ENCODE results near the gene HOXD4.

HOXD4 gene

GRCh38 chr2:176170602-176171305, 19.4 kb downstream of the HOXD4 start:
- TF ChIP-seq CTCF (IDR thresholded peaks at IDR 0.05; ENCODE audit: low read depth, low read length, missing control alignments): no peak
- in situ Hi-C loops (cut with HindIII; ENCODE audit: low sequenced_read_pairs): no loop called here
- no peak overlapping the region for H3K4me3 ChIP-seq (ENCODE audit: low read depth, low read length)
- DNase-seq (ENCODE audit: low read depth): no peak

- TF ChIP-seq CTCF (IDR thresholded peaks at IDR 0.05; ENCODE audit: low read depth, low read length, missing control alignments): no peak
- DNase-seq (ENCODE audit: low read depth): no peak
- no peak overlapping the region for H3K4me3 ChIP-seq (ENCODE audit: low read depth, low read length)
- in situ Hi-C loops (cut with HindIII; ENCODE audit: low sequenced_read_pairs): no loop called here
Observed at GRCh38 chr2:176171351-176172006, 20.1 kb downstream of the HOXD4 start.

- H3K4me3 ChIP-seq (ENCODE audit: low read depth, low read length): no peak overlapping the region
- no peak for DNase-seq (ENCODE audit: low read depth)
- TF ChIP-seq CTCF (IDR thresholded peaks at IDR 0.05; ENCODE audit: low read depth, low read length, missing control alignments): no peak
- in situ Hi-C loops (cut with HindIII; ENCODE audit: low sequenced_read_pairs): no loop called here
Observed at GRCh38 chr2:176172007-176172894, 20.9 kb downstream of the HOXD4 start.

GRCh38 chr2:176172895-176173566, 21.7 kb downstream of the HOXD4 start:
- no peak for TF ChIP-seq CTCF (IDR thresholded peaks at IDR 0.05; ENCODE audit: low read depth, low read length, missing control alignments)
- in situ Hi-C loops (cut with HindIII; ENCODE audit: low sequenced_read_pairs): no loop called here
- no peak overlapping the region for H3K4me3 ChIP-seq (ENCODE audit: low read depth, low read length)

GRCh38 chr2:176173567-176174381, 22.4 kb downstream of the HOXD4 start:
- no peak for DNase-seq (ENCODE audit: low read depth)
- in situ Hi-C loops (cut with HindIII; ENCODE audit: low sequenced_read_pairs): no loop called here
- no peak for TF ChIP-seq CTCF (IDR thresholded peaks at IDR 0.05; ENCODE audit: low read depth, low read length, missing control alignments)
- H3K4me3 ChIP-seq (ENCODE audit: low read depth, low read length): no peak overlapping the region

More at GRCh38 chr2:176172895-176173566, 21.7 kb downstream of the HOXD4 start:
- no peak for DNase-seq (ENCODE audit: low read depth)

Measured in astrocyte of the cerebellum (primary cell).